ENCODE data around the gene TKTL1.

TKTL1 gene

GRCh38 chrX:154379569-154379951 lies 84.0 kb downstream of the TKTL1 start:
- DNase-seq = no peak
